ENCODE results near the gene CACHD1.

CACHD1 gene

DNA sequence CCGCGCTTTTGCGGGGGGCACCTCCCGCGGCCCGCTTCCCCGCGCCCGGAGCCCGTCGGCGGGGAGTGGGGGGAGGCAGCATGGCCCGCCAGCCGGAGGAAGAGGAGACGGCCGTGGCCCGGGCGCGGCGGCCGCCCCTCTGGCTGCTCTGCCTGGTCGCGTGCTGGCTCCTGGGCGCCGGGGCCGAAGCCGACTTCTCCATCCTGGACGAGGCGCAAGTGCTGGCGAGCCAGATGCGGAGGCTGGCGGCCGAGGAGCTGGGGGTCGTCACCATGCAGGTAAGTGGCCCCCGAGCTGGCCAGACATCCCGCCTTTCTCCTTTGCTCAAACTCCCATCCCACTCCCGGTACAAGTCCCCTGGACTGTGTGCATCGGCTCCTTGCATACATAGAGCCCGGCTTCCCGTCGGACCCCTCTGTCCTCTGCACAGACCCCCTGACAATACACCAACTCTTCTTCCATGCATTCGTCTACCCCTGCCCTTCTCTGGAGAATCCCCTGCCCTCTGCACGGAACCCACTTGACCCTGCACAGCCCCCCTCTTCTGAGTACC, 812 bp downstream of the CACHD1 start:
- ChIA-PET CTCF (interaction anchor here (0.7 kb wide), 1 partner anchor 205 kb away, joined by 3 read pairs; no protein-coding TSS in a partner anchor), POLR2A (no interaction called here)
- TF ChIP-seq, protein P1, sequence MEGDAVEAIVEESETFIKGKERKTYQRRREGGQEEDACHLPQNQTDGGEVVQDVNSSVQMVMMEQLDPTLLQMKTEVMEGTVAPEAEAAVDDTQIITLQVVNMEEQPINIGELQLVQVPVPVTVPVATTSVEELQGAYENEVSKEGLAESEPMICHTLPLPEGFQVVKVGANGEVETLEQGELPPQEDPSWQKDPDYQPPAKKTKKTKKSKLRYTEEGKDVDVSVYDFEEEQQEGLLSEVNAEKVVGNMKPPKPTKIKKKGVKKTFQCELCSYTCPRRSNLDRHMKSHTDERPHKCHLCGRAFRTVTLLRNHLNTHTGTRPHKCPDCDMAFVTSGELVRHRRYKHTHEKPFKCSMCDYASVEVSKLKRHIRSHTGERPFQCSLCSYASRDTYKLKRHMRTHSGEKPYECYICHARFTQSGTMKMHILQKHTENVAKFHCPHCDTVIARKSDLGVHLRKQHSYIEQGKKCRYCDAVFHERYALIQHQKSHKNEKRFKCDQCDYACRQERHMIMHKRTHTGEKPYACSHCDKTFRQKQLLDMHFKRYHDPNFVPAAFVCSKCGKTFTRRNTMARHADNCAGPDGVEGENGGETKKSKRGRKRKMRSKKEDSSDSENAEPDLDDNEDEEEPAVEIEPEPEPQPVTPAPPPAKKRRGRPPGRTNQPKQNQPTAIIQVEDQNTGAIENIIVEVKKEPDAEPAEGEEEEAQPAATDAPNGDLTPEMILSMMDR (IDR thresholded peaks at IDR 0.05; ENCODE audit: insufficient read depth, low read length, missing control alignments), result no peak
- peak overlapping the region; percentile 67 for H3K4me3 ChIP-seq (ENCODE audit: low read depth, low read length)
- no peak for DNase-seq (ENCODE audit: low read depth, low spot score)

DNA sequence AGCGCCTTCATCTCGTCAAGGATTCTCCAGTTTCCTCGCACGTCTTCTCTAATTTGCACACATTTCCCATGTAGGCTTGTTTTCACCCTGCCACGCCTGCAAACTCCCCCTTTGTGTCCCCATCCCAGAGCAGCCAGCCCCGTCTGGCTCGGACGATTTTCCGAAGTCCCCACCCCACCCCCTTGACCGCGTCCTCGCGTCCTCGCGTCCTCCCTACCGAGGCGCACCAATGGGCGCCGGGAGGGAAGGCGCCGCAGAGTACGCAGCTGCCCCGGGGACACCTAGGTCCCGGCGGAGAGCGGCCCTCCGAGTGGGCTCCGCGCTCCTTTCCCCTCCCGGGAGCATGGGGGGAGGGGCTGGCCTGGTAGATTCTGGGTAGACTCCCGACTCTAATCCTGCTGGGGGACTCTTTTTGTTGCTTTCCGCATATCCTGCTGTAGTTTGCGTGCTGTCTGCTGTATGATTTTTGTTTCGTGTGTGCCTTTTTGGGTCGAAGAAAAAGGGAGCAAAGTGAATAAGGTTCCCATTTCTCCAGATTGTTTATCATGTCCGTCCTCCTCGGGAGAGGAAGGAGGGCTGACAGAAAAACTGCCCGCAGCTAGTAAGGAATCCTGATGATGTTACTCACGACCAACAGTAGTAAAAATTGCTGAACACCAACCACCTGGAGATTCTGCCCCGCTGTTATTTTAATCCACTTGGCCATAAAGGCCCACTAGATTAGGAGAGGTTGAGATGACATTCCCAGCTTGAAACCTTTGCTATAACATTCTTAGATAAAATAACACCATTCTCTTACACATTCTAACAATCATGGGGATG, 1.5 kb downstream of the CACHD1 start:
- no peak for DNase-seq (ENCODE audit: low read depth, low spot score)
- POLR2A ChIA-PET, result no interaction called here
- TF ChIP-seq, protein P1 (IDR thresholded peaks at IDR 0.05; ENCODE audit: insufficient read depth, low read length, missing control alignments), result no peak
- CTCF ChIA-PET, result interaction anchor here (0.7 to 1.1 kb wide), 2 partner anchors 9 to 204 kb away, joined by 3 read pairs; no protein-coding TSS in a partner anchor
- H3K4me3 ChIP-seq (ENCODE audit: low read depth, low read length), result peak overlapping the region; percentile 67

- no peak for DNase-seq (ENCODE audit: low read depth, low spot score)
- CTCF ChIA-PET, result interaction anchor here (1.1 kb wide), 1 partner anchor 9 kb away, joined by 3 read pairs; no protein-coding TSS in a partner anchor
- TF ChIP-seq, protein P1 (IDR thresholded peaks at IDR 0.05; ENCODE audit: insufficient read depth, low read length, missing control alignments), result no peak
- H3K4me3 ChIP-seq (ENCODE audit: low read depth, low read length), result peak overlapping the region; percentile 67
- POLR2A ChIA-PET, result no interaction called here
Measured at GRCh38 chr1:64472040-64472376, 2.1 kb downstream of the CACHD1 start.

- no peak for DNase-seq (ENCODE audit: low read depth, low spot score)
- TF ChIP-seq, protein P1 (IDR thresholded peaks at IDR 0.05; ENCODE audit: insufficient read depth, low read length, missing control alignments), result no peak
- POLR2A ChIA-PET, result no interaction called here
- no peak overlapping the region for H3K4me3 ChIP-seq (ENCODE audit: low read depth, low read length)
- CTCF ChIA-PET, result interaction anchor here (0.9 kb wide), 1 partner anchor 203 kb away, joined by 3 read pairs; no protein-coding TSS in a partner anchor
Measured at GRCh38 chr1:64472805-64473204, 2.9 kb downstream of the CACHD1 start.

DNA sequence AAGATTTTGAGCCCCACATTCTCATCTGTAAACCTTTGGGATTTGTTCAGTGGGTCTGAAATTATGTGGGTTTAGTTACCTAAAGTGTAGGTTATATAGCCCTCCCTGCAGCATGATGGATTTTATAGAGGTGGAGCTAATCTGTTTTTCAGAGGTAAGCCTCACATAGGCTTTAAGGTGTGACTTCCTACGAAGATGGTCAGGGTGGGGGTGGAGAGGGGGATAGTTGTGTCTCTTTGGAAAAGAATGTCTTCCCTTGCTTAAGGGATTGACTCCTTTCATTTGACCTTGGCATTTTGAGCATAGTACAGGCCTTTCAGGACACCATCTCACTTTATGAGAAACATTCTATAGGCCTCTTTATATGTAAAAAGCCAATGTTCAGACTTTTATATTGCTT, 3.4 kb downstream of the CACHD1 start:
- no peak for DNase-seq (ENCODE audit: low read depth, low spot score)
- no peak overlapping the region for H3K4me3 ChIP-seq (ENCODE audit: low read depth, low read length)
- TF ChIP-seq, protein P1 (IDR thresholded peaks at IDR 0.05; ENCODE audit: insufficient read depth, low read length, missing control alignments), result no peak
- POLR2A ChIA-PET, result no interaction called here
- CTCF ChIA-PET, result interaction anchor here (0.9 kb wide), 1 partner anchor 203 kb away, joined by 3 read pairs; no protein-coding TSS in a partner anchor

DNA sequence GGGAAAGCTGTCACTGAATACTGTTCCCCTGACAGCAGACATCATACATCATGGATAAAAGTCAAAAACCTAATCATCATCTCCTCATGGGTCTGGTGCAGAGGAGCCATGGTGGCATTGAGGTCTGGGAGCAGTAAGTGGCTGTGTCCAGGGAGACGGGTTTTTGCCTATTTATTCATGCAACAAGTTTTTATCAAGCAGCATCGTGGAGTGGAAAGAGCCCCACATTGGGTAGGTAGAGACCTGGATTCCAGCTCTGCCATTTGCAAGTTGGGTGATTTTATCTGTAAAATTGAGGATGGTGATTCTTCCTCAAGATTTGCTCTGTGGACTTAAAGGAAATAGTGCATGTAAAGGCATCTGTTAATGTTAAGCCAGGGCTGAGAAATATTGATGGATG, 4.2 kb downstream of the CACHD1 start:
- ChIA-PET CTCF (no interaction called here), POLR2A (no interaction called here)
- DNase-seq (ENCODE audit: low read depth, low spot score), result no peak
- H3K4me3 ChIP-seq (ENCODE audit: low read depth, low read length), result no peak overlapping the region
- TF ChIP-seq, protein P1 (IDR thresholded peaks at IDR 0.05; ENCODE audit: insufficient read depth, low read length, missing control alignments), result no peak

All from AG04449 (cell line).